HepG2 (cell line): Measurements from ENCODE around the gene BRAT1. TPM values are rescaled to one million over a fixed set of nuclear protein-coding genes. Genes with fewer than 3 reads are reported as not detected.

ENCODE experiments used
- ATF7 ChIP-seq, 2 experiments: fragments of 450-650 bp in 1 of 2; sonication (generic) in 1 of 2; formaldehyde crosslinking in 1 of 2; IDR thresholded peaks; 2 replicates each; pipeline versions ENCODE4 v1.4.0 to v1.6.1; 2016 to 2020; ENCODE audit warnings: antibody characterized with exemption in 1 of 2, mild to moderate bottlenecking in 1 of 2, missing genetic modification reagents in 1 of 2
- CSRNP1 ChIP-seq: sonication (generic); formaldehyde crosslinking; IDR thresholded peaks from 2 replicates; pipeline ENCODE4 v1.8.1; 2023; ENCODE audit warnings: mild to moderate bottlenecking, missing genetic modification reagents
- ELF3 ChIP-seq: IDR thresholded peaks from 2 replicates; pipeline ENCODE4 v1.6.1; 2016; ENCODE audit warnings: missing genetic modification reagents, missing compliant biosample characterization
- GABPB1 ChIP-seq: IDR thresholded peaks from 2 replicates; pipeline ENCODE4 v1.6.1; 2016; ENCODE audit warnings: mild to moderate bottlenecking, missing genetic modification reagents, moderate library complexity, missing compliant biosample characterization
- HCFC1 ChIP-seq: fragments of 150-350 bp; IDR thresholded peaks from 2 replicates; pipeline ENCODE4 v1.6.1; 2014; ENCODE audit warnings: low read depth, low read length
- HNRNPLL ChIP-seq: fragments of 200-400 bp; formaldehyde crosslinking; IDR thresholded peaks from 2 replicates; pipeline ENCODE4 v1.6.1; 2017; ENCODE audit warnings: mild to moderate bottlenecking, low read depth, low read length; ENCODE audit not compliant: poor library complexity, severe bottlenecking
- MXD4 ChIP-seq: IDR thresholded peaks from 2 replicates; pipeline ENCODE4 v1.6.1; 2016; ENCODE audit warnings: mild to moderate bottlenecking, missing biosample characterization, missing genetic modification reagents
- NR2F6 ChIP-seq, 2 experiments: IDR thresholded peaks; 2 replicates each; pipeline ENCODE4 v1.6.1; 2016; ENCODE audit warnings: antibody characterized with exemption in 1 of 2, mild to moderate bottlenecking in 1 of 2
- RARA ChIP-seq: IDR thresholded peaks from 2 replicates; pipeline ENCODE4 v1.6.1; 2016; ENCODE audit warnings: missing genetic modification reagents, missing compliant biosample characterization
- SP5 ChIP-seq: IDR thresholded peaks from 2 replicates; pipeline ENCODE4 v1.6.1; 2016; ENCODE audit warnings: low read depth, borderline replicate concordance
- UBTF ChIP-seq: sonication (generic); formaldehyde crosslinking; IDR thresholded peaks from 2 replicates; pipeline ENCODE4 v1.4.0; 2020; ENCODE audit warnings: mild to moderate bottlenecking, missing genetic modification reagents
- ZNF674 ChIP-seq: sonication (generic); formaldehyde crosslinking; IDR thresholded peaks from 2 replicates; pipeline ENCODE4 v1.5.0; 2020; ENCODE audit warnings: low read depth, mild to moderate bottlenecking, missing genetic modification reagents
- ZNF687 ChIP-seq: sonication (generic); formaldehyde crosslinking; IDR thresholded peaks from 2 replicates; pipeline ENCODE4 v1.5.1; 2020; ENCODE audit warnings: mild to moderate bottlenecking, missing genetic modification reagents, moderate library complexity
- ZSCAN21 ChIP-seq: sonication (generic); formaldehyde crosslinking; IDR thresholded peaks from 2 replicates; pipeline ENCODE4 v1.8.0; 2022; ENCODE audit warnings: mild to moderate bottlenecking, missing genetic modification reagents, moderate library complexity, borderline replicate concordance
- polyA plus RNA-seq, 8 experiments: library from polyadenylated mRNA; depleted of rRNA in 3 of 8; stranded (reverse) in 7 of 8; unstranded in 1 of 8; fragments of >200 nt; fragmentation: Illumina TruSeq in 4 of 8; extraction: Trizol in 4 of 8; gene quantifications; 2 replicates each; pipeline versions ENCODE4 v1.2.1 to v1.2.3, GENCODE V29; 2011 to 2016; ENCODE audit warnings: low read depth in 4 of 8, missing spikeins in 1 of 8, mixed read lengths in 1 of 8; ENCODE audit not compliant: insufficient read depth in 1 of 8
- total RNA-seq, 5 experiments: library from RNA; depleted of rRNA; stranded (reverse); fragments of >200 nt; fragmentation: Illumina TruSeq; extraction: Trizol; gene quantifications; 2 replicates each; pipeline ENCODE4 v1.2.3, GENCODE V29; 2016; ENCODE audit warnings: low read depth in 1 of 5
- TF ChIP-seq, protein P1 (sequence below): sonication (generic); formaldehyde crosslinking; conservative IDR thresholded peaks from 2 replicates; pipeline ENCODE4 v1.4.0; 2020; ENCODE audit warnings: missing genetic modification reagents
- TF ChIP-seq, protein P2 (sequence below): sonication (generic); formaldehyde crosslinking; IDR thresholded peaks from 2 replicates; pipeline ENCODE4 v1.8.0; 2022; ENCODE audit warnings: mild to moderate bottlenecking, missing genetic modification reagents; ENCODE audit not compliant: insufficient replicate concordance

Gene BRAT1
- total and polyA plus RNA-seq, 2 of the 13 experiments (the other 11 are each of a cell fraction or from before 2014, with no cell fraction given): 10.2 to 20.3 TPM

- no peak for TF ChIP-seq GABPB1
- no peak for TF ChIP-seq ZNF674 (CRISPR knock-in tag)
- no peak for TF ChIP-seq NR2F6 (IDR thresholded peaks at IDR 0.05)
- peak; percentile 78 for TF ChIP-seq NR2F6 (CRISPR knock-in tag; IDR thresholded peaks at IDR 0.05)
- TF ChIP-seq HCFC1: no peak
- TF ChIP-seq, protein P1, sequence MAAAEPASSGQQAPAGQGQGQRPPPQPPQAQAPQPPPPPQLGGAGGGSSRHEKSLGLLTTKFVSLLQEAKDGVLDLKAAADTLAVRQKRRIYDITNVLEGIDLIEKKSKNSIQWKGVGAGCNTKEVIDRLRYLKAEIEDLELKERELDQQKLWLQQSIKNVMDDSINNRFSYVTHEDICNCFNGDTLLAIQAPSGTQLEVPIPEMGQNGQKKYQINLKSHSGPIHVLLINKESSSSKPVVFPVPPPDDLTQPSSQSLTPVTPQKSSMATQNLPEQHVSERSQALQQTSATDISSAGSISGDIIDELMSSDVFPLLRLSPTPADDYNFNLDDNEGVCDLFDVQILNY (CRISPR knock-in tag): no peak
- no peak for TF ChIP-seq ZSCAN21
- peak; percentile 36 for TF ChIP-seq HNRNPLL
- TF ChIP-seq ZNF687 (CRISPR knock-in tag): peak; percentile 72
- no peak for TF ChIP-seq ELF3 (CRISPR knock-in tag)
- TF ChIP-seq MXD4 (CRISPR knock-in tag): no peak
- peak; percentile 11; the same call in 1 of the 2 replicates for TF ChIP-seq CSRNP1 (CRISPR knock-in tag)
- TF ChIP-seq UBTF (CRISPR knock-in tag): peak; percentile 30; the same call in 1 of the 2 replicates
- TF ChIP-seq, protein P2, sequence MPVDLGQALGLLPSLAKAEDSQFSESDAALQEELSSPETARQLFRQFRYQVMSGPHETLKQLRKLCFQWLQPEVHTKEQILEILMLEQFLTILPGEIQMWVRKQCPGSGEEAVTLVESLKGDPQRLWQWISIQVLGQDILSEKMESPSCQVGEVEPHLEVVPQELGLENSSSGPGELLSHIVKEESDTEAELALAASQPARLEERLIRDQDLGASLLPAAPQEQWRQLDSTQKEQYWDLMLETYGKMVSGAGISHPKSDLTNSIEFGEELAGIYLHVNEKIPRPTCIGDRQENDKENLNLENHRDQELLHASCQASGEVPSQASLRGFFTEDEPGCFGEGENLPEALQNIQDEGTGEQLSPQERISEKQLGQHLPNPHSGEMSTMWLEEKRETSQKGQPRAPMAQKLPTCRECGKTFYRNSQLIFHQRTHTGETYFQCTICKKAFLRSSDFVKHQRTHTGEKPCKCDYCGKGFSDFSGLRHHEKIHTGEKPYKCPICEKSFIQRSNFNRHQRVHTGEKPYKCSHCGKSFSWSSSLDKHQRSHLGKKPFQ (CRISPR knock-in tag): no peak
- no peak for TF ChIP-seq RARA (CRISPR knock-in tag)
- no peak for TF ChIP-seq SP5 (CRISPR knock-in tag)
- TF ChIP-seq ATF7 (IDR thresholded peaks at IDR 0.05): no peak
- TF ChIP-seq ATF7 (CRISPR knock-in tag; IDR thresholded peaks at IDR 0.05): no peak
Measured at GRCh38 chr7:2566890-2567678, 11.8 kb upstream of the BRAT1 start (continued).
